BE2C (cell line): Measurements from ENCODE around the gene PLCL1.

Experiments
- DNase-seq: peaks from one replicate; pipeline ENCODE4 v3.0.0-alpha.2; 2020
- H3K27me3 ChIP-seq: fragments of 250-450 bp; sonication (Bioruptor Pico); 2 replicates; pipeline ENCODE4 v1.5.1; 2020; ENCODE audit warnings: mild to moderate bottlenecking
- H3K36me3 ChIP-seq: fragments of 250-450 bp; sonication (Bioruptor Pico); 2 replicates; pipeline ENCODE4 v1.5.1; 2020; ENCODE audit warnings: mild to moderate bottlenecking
- H3K4me1 ChIP-seq: fragments of 250-450 bp; sonication (Bioruptor Pico); 2 replicates; pipeline ENCODE4 v1.5.1; 2020
- H3K4me3 ChIP-seq: 2 replicates; pipeline ENCODE4 v1.5.1; 2011; ENCODE audit warnings: low read depth, low read length
- H3K9me3 ChIP-seq: fragments of 250-450 bp; sonication (Bioruptor Pico); 2 replicates; pipeline ENCODE4 v1.5.1; 2020
- TF ChIP-seq, protein P1 (sequence below): IDR thresholded peaks from 2 replicates; pipeline ENCODE4 v1.5.1; 2012; ENCODE audit warnings: mild to moderate bottlenecking, low read depth, low read length

PLCL1 gene

GRCh38 chr2:197965756-197966155, 161.4 kb downstream of the PLCL1 start:
- no peaks in the 10 kb centered on the region for H3K9me3 ChIP-seq
- H3K4me3 ChIP-seq, result no peak overlapping the region
- no peaks in the 10 kb centered on the region for H3K4me1 ChIP-seq
- TF ChIP-seq, protein P1, sequence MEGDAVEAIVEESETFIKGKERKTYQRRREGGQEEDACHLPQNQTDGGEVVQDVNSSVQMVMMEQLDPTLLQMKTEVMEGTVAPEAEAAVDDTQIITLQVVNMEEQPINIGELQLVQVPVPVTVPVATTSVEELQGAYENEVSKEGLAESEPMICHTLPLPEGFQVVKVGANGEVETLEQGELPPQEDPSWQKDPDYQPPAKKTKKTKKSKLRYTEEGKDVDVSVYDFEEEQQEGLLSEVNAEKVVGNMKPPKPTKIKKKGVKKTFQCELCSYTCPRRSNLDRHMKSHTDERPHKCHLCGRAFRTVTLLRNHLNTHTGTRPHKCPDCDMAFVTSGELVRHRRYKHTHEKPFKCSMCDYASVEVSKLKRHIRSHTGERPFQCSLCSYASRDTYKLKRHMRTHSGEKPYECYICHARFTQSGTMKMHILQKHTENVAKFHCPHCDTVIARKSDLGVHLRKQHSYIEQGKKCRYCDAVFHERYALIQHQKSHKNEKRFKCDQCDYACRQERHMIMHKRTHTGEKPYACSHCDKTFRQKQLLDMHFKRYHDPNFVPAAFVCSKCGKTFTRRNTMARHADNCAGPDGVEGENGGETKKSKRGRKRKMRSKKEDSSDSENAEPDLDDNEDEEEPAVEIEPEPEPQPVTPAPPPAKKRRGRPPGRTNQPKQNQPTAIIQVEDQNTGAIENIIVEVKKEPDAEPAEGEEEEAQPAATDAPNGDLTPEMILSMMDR, result no peak
- H3K27me3 ChIP-seq, result no peaks in the 10 kb centered on the region
- no peaks in the 10 kb centered on the region for H3K36me3 ChIP-seq
- no peak for DNase-seq

- Histone ChIP-seq H3K27me3 (no peaks in the 10 kb centered on the region), H3K36me3 (no peaks in the 10 kb centered on the region), H3K4me3 (no peak overlapping the region), H3K4me1 (no peaks in the 10 kb centered on the region; the same call in 1 of the 2 replicates), H3K9me3 (no peaks in the 10 kb centered on the region)
- TF ChIP-seq, protein P1, result no peak
- no peak for DNase-seq
Observed at GRCh38 chr2:197969391-197969893, 165.0 kb downstream of the PLCL1 start.

DNA sequence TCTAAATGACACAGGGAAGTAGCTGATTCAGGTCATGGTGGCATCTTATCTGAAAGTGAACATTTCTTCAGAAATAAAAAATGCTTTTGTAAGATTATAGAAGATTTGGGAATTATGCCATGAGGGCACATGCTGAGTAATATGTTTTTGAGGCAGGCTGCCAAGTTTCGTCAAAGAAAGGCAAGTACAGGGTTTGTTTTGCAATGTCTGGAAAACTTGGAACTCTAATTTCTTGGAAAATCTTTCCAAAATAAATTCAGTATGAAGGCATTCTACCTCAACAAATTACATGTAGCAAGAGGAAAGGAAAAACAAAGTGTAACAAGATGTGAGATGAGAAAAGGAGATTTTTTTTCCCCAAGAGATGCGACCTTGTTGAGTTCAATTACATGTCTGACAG, 167.7 kb downstream of the PLCL1 start:
- Histone ChIP-seq H3K9me3 (no peaks in the 10 kb centered on the region), H3K27me3 (no peaks in the 10 kb centered on the region), H3K4me3 (no peak overlapping the region), H3K4me1 (no peaks in the 10 kb centered on the region; the same call in 1 of the 2 replicates), H3K36me3 (no peaks in the 10 kb centered on the region)
- DNase-seq, result no peak
- TF ChIP-seq, protein P1, result no peak

DNA sequence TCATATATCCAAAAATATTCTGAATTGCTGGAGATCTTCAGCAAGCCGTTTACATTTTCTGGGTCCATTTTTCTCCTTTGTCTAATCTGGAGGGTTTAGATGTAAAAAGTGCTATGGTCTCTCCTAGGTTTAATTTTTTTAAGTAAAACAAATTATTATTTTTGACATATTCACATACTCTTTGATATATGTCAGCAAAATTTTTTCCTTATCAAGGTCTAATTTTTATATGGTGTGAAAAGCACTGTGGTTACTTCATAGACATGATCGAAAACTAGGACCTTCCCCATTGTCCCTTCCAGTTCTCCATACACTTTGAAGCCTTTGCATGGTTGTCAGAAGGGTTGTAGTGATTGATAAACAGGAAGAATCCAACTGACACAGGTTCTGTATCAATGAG, 168.2 kb downstream of the PLCL1 start:
- DNase-seq, result no peak
- TF ChIP-seq, protein P1, result no peak
- Histone ChIP-seq H3K36me3 (no peaks in the 10 kb centered on the region), H3K27me3 (no peaks in the 10 kb centered on the region), H3K4me1 (no peaks in the 10 kb centered on the region; the same call in 1 of the 2 replicates), H3K9me3 (no peaks in the 10 kb centered on the region), H3K4me3 (no peak overlapping the region)

GRCh38 chr2:197973772-197974171, 169.4 kb downstream of the PLCL1 start:
- Histone ChIP-seq H3K27me3 (no peaks in the 10 kb centered on the region), H3K4me1 (no peaks in the 10 kb centered on the region; the same call in 1 of the 2 replicates), H3K9me3 (no peaks in the 10 kb centered on the region), H3K36me3 (no peaks in the 10 kb centered on the region), H3K4me3 (no peak overlapping the region)
- TF ChIP-seq, protein P1, result no peak
- no peak for DNase-seq

DNA sequence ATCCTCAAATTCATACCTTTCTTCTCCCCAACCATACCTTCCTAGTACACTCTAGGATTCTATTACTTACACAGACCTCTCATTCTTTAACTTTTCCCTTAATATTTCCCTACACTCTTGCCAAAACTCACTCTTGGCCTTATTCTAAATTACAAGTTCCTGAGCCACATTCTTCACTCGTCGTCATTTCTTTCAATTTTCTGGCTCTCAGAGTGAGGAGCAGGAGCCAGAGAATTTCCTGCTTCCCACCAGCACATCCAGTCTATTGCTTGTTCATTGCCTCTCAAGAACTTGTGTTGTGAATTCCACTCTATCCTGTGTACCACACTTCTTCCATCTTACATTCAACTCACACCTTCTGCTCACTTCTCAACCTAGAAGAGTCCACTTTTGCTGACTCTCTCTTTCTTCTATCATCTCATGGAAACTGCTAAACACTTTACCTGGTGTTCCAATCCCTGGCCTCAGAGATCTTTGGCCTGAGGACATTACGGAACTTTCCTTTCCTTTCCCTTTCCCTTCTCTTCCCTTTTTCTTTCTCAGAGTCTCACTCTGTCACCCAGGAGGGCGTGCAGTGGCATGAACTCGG, 171.6 kb downstream of the PLCL1 start:
- no peak for DNase-seq
- Histone ChIP-seq H3K9me3 (no peaks in the 10 kb centered on the region), H3K36me3 (no peaks in the 10 kb centered on the region), H3K27me3 (no peaks in the 10 kb centered on the region), H3K4me1 (no peaks in the 10 kb centered on the region; the same call in none of the 2 replicates), H3K4me3 (no peak overlapping the region)
- TF ChIP-seq, protein P1, result no peak
